Smooth muscle cell (in vitro differentiated cells): Measurements from ENCODE around the gene IRF2BP2. TPM values are rescaled to one million over a fixed set of nuclear protein-coding genes. Genes with fewer than 3 reads are reported as not detected.
A peak's percentile ranks its signal among the peaks of the same experiment; 100 is the strongest.

Experiments used
- DNase-seq: peaks from one replicate; lab custom pipeline; 2025; ENCODE audit not compliant: unreplicated experiment; lab: John Stamatoyannopoulos, UW
- H2AFZ ChIP-seq: fragments of 200-600 bp; sonication (generic); 2 replicates; pipeline ENCODE4 v1.6.0; 2016; ENCODE audit warnings: antibody characterized with exemption, low read depth, mild to moderate bottlenecking
- H3F3A ChIP-seq: fragments of 200-600 bp; sonication (generic); 2 replicates; pipeline ENCODE4 v1.6.0; 2017; ENCODE audit warnings: antibody characterized with exemption, low read depth
- H3K27ac ChIP-seq: fragments of 200-600 bp; sonication (generic); 2 replicates; pipeline ENCODE4 v1.5.1; 2016; ENCODE audit warnings: low read depth, mild to moderate bottlenecking
- H3K27me3 ChIP-seq: fragments of 200-600 bp; sonication (generic); 2 replicates; pipeline ENCODE4 v1.6.1; 2016; ENCODE audit warnings: low read depth, mild to moderate bottlenecking
- H3K36me3 ChIP-seq: fragments of 200-600 bp; sonication (generic); 2 replicates; pipeline ENCODE4 v1.5.1; 2016; ENCODE audit warnings: low read depth
- H3K4me1 ChIP-seq: fragments of 200-600 bp; sonication (generic); 2 replicates; pipeline ENCODE4 v1.5.1; 2016; ENCODE audit warnings: low read depth
- H3K4me2 ChIP-seq: fragments of 200-600 bp; sonication (generic); 2 replicates; pipeline ENCODE4 v1.6.0; 2016; ENCODE audit warnings: mild to moderate bottlenecking
- H3K4me3 ChIP-seq: fragments of 200-600 bp; sonication (generic); 2 replicates; pipeline ENCODE4 v1.5.1; 2016; ENCODE audit warnings: mild to moderate bottlenecking
- H3K79me2 ChIP-seq: fragments of 200-600 bp; sonication (generic); 2 replicates; pipeline ENCODE4 v1.6.0; 2016; ENCODE audit warnings: low read depth, mild to moderate bottlenecking
- H3K9ac ChIP-seq: fragments of 200-600 bp; sonication (generic); 2 replicates; pipeline ENCODE4 v1.6.0; 2016; ENCODE audit warnings: low read depth
- H3K9me3 ChIP-seq: fragments of 200-600 bp; sonication (generic); replicated peaks from 2 replicates; pipeline ENCODE4 v1.5.1; 2016; ENCODE audit warnings: low read depth
- H4K20me1 ChIP-seq: fragments of 200-600 bp; sonication (generic); 2 replicates; pipeline ENCODE4 v1.6.0; 2016; ENCODE audit warnings: low read depth
- CTCF ChIP-seq: fragments of 200-600 bp; sonication (generic); IDR thresholded peaks from 2 replicates; pipeline ENCODE4 v1.5.1; 2017; ENCODE audit warnings: borderline replicate concordance, mild to moderate bottlenecking, antibody characterized with exemption; ENCODE audit not compliant: insufficient read depth, poor library complexity, severe bottlenecking
- WGBS: methylation state at CpG from one replicate; pipeline ENCODE4 v1.1.7; 2016; ENCODE audit warnings: low lambda C conversion rate; 5-methylcytosine and 5-hydroxymethylcytosine counted together
- polyA plus RNA-seq: library from polyadenylated mRNA; unstranded; fragments of >200 nt; fragmentation: Nextera tagmentation; extraction: Ambion mirVana; gene quantifications from 2 replicates; pipeline ENCODE4 v1.2.1, GENCODE V29; 2016
- total RNA-seq: library from RNA; depleted of rRNA; stranded (reverse); fragments of >200 nt; gene quantifications from 2 replicates; pipeline ENCODE4 v1.2.3, GENCODE V29; 2014

IRF2BP2 gene
- total RNA-seq (89.5 and 101 TPM in 2 replicates), polyA plus RNA-seq (40.3 and 44.5 TPM in 2 replicates)

- no peak within 1 kb of the TSS for H2AFZ ChIP-seq
Observed at GRCh38 chr1:234610061-234610665, at the start of gene IRF2BP2. TSS of gene IRF2BP2 (minus strand) at chr1:234610178. CDS start at chr1:234609494, 684 bp downstream.

GRCh38 chr1:234659538-234659937 is 49.6 kb upstream of the IRF2BP2 start:
- Histone ChIP-seq H4K20me1 (no peaks in the 10 kb centered on the region), H3K4me3 (no peak overlapping the region), H3K36me3 (no peaks in the 10 kb centered on the region), H3K9me3 (no peaks in the 10 kb centered on the region), H3K27me3 (no peaks in the 10 kb centered on the region), H3K27ac (peak overlapping the region; percentile 92), H3K9ac (no peak overlapping the region), H3K4me2 (peak overlapping the region; percentile 1), H3F3A (peaks cover 10% of the 10 kb centered on the region), H3K4me1 (peaks cover 11% of the 10 kb centered on the region), H2AFZ (no peak overlapping the region), H3K79me2 (no peaks in the 10 kb centered on the region)
- TF ChIP-seq CTCF = no peak
- no peak for DNase-seq
- 63% methylated on average over 9 of the region's 9 CpGs for WGBS

More at GRCh38 chr1:234610061-234610665, at the start of gene IRF2BP2:
- H3K9me3 ChIP-seq = no peaks in the 10 kb centered on the region
- no peaks in the 10 kb centered on the region for H3K36me3 ChIP-seq
- peaks cover 37% of the 10 kb centered on the region for H3K79me2 ChIP-seq
- DNase-seq = no peak
- peak within 1 kb of the TSS; percentile 97 for H3K9ac ChIP-seq
- WGBS = 1% methylated on average over 28 of the region's 62 CpGs
- peaks cover 49% of the 10 kb centered on the region for H3K4me1 ChIP-seq
- no peaks in the 10 kb centered on the region for H3K27me3 ChIP-seq
- H3K4me3 ChIP-seq = peak within 1 kb of the TSS; percentile 82
- H3K4me2 ChIP-seq = peak within 1 kb of the TSS; percentile 99
- H3K27ac ChIP-seq = peak within 1 kb of the TSS; percentile 100
- peaks cover 44% of the 10 kb centered on the region for H3F3A ChIP-seq
- TF ChIP-seq CTCF = no peak
- H4K20me1 ChIP-seq = peaks cover 36% of the 10 kb centered on the region

- no peak for TF ChIP-seq CTCF
- DNase-seq = no peak
- H3K9me3 ChIP-seq = no peaks in the 10 kb centered on the region
- H3F3A ChIP-seq = peaks cover 10% of the 10 kb centered on the region
- 11% methylated on average over 3 of the region's 3 CpGs for whole genome bisulfite sequencing
- peaks cover 11% of the 10 kb centered on the region for H3K4me1 ChIP-seq
- no peak overlapping the region for H3K4me3 ChIP-seq
- no peaks in the 10 kb centered on the region for H4K20me1 ChIP-seq
- H3K79me2 ChIP-seq = no peaks in the 10 kb centered on the region
- peak overlapping the region; percentile 92 for H3K27ac ChIP-seq
- H3K27me3 ChIP-seq = no peaks in the 10 kb centered on the region
- H3K36me3 ChIP-seq = no peaks in the 10 kb centered on the region
- H3K4me2 ChIP-seq = peak overlapping the region; percentile 53
- H3K9ac ChIP-seq = peak overlapping the region; percentile 63
- H2AFZ ChIP-seq = no peak overlapping the region
Observed at GRCh38 chr1:234658138-234658537, 48.2 kb upstream of the IRF2BP2 start.
